Subcutaneous abdominal adipose tissue (tissue), 5 donors: ENCODE results near the gene POT1.

ENCODE experiments used
- H3K27ac ChIP-seq: one replicate; pipeline ENCODE4 v1.7.0; 2013; ENCODE audit warnings: low read depth, mild to moderate bottlenecking, inconsistent platforms, low read length, moderate library complexity
- H3K27me3 ChIP-seq, 5 donors: one replicate each; pipeline ENCODE4 v1.7.0; 2013; ENCODE audit warnings: low read length in 5 of 5, inconsistent platforms in 1 of 5; ENCODE audit not compliant: control insufficient read depth in 5 of 5, insufficient read depth in 4 of 5
- H3K36me3 ChIP-seq, 5 donors: one replicate each; pipeline ENCODE4 v1.7.0; 2013; ENCODE audit warnings: low read length in 5 of 5; ENCODE audit not compliant: control insufficient read depth in 5 of 5, insufficient read depth in 5 of 5
- H3K4me1 ChIP-seq, 5 donors: one replicate each; pipeline ENCODE4 v1.7.0; 2013; ENCODE audit warnings: low read length in 5 of 5, mild to moderate bottlenecking in 3 of 5, moderate library complexity in 1 of 5; ENCODE audit not compliant: control insufficient read depth in 5 of 5, insufficient read depth in 5 of 5
- H3K4me3 ChIP-seq, 5 donors: one replicate each; pipeline ENCODE4 v1.7.0; 2013; ENCODE audit warnings: low read length in 5 of 5, low read depth in 1 of 5
- H3K9ac ChIP-seq, 5 donors: one replicate each; pipeline ENCODE4 v1.7.0; 2013; ENCODE audit warnings: low read length in 5 of 5, mild to moderate bottlenecking in 4 of 5, moderate library complexity in 3 of 5
- H3K9me3 ChIP-seq, 5 donors: one replicate each; pipeline ENCODE4 v1.7.0; 2013; ENCODE audit warnings: low read length in 5 of 5; ENCODE audit not compliant: control insufficient read depth in 5 of 5
- donor health status: healthy.
- donor health status: healthy.
- donor health status: healthy.
- donor health status: healthy.
- donor health status: healthy.

POT1 gene

GRCh38 chr7:124881981-124882380 is 47.6 kb downstream of the POT1 start:
- Histone ChIP-seq H3K27me3 (no peaks in the 10 kb centered on the region), H3K27ac (no peak overlapping the region)

GRCh38 chr7:124879771-124880170 is 49.9 kb downstream of the POT1 start:
- Histone ChIP-seq H3K27ac (no peak overlapping the region), H3K36me3 (no peaks in the 10 kb centered on the region), H3K9ac (no peak overlapping the region), H3K27me3 (no peaks in the 10 kb centered on the region), H3K4me3 (no peak overlapping the region), H3K4me1 (no peaks in the 10 kb centered on the region), H3K9me3 (no peaks in the 10 kb centered on the region)

More at GRCh38 chr7:124881981-124882380, 47.6 kb downstream of the POT1 start:
- Histone ChIP-seq H3K9me3 (no peaks in the 10 kb centered on the region), H3K36me3 (no peaks in the 10 kb centered on the region), H3K4me3 (no peak overlapping the region), H3K9ac (no peak overlapping the region), H3K4me1 (no peaks in the 10 kb centered on the region)

- Histone ChIP-seq H3K9ac (no peak overlapping the region), H3K4me1 (no peaks in the 10 kb centered on the region), H3K27ac (no peak overlapping the region), H3K36me3 (no peaks in the 10 kb centered on the region), H3K4me3 (no peak overlapping the region), H3K27me3 (no peaks in the 10 kb centered on the region), H3K9me3 (no peaks in the 10 kb centered on the region)
Observed at GRCh38 chr7:124879103-124879502, 50.5 kb downstream of the POT1 start.

DNA sequence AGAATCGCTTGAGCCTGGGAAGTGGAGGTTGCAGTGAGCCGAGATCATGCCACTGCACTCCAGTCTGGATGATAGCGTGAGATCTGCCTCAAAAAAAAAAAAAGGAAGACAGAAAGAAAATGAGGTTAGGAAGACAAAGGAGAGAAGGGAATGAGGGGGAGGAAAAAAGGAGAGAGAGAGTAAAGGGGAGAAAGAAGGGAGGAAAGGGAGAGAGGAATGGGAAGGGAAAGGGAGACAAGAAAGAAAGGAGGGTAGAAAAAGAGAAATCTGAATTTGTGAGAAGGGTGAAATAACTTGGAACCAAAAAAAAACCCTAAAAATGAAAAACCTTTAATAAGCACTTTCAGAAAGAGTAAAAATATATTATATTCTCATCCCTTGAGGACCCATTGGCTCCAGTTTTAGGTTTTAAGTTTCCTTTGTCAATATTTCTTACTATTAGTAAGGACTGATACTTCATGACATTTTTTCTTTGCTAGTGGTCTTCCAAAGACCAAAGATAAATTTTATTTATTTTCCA is 54.9 kb downstream of the POT1 start:
- H3K9ac ChIP-seq: no peak overlapping the region
- H3K4me3 ChIP-seq: no peak overlapping the region
- H3K27me3 ChIP-seq: no peaks in the 10 kb centered on the region
- peaks cover 0 to 5% (median 0%) of the 10 kb centered on the region in 5 donors for H3K36me3 ChIP-seq
- no peaks in the 10 kb centered on the region for H3K4me1 ChIP-seq
- no peak overlapping the region for H3K27ac ChIP-seq
- no peaks in the 10 kb centered on the region for H3K9me3 ChIP-seq

DNA sequence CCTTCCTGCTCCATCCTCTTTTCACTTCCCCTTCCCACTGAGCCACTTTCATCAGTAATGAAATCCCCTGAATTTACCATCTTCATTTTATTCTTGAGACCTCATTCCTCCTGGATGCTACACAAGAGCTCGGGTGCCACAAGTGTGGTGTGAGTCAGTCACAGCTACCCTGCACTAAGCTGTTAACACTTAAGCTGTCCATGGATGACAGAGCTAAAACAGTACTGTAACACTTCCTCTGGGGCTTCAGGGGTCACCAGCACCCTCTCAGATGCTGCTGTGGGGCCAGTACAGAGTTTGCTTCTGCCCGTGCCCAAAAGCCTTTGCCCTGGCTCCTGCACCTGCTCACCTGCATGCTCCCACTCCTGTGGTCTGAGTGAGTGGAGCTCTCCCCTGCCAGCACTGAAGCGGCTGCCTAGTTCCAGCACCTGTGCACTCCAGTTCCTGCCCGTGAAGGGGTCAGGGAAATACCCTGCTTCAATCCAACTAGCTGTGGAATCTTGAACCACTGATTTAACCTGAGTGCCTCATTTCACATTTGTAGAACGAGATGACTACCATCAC is 71.9 kb downstream of the POT1 start:
- Histone ChIP-seq H3K9ac (no peak overlapping the region), H3K4me3 (no peak overlapping the region), H3K36me3 (peaks cover 6 to 15% (median 14%) of the 10 kb centered on the region in 5 donors), H3K4me1 (no peaks in the 10 kb centered on the region), H3K27me3 (no peaks in the 10 kb centered on the region), H3K9me3 (no peaks in the 10 kb centered on the region), H3K27ac (no peak overlapping the region)

GRCh38 chr7:124856299-124856888 is 73.2 kb downstream of the POT1 start:
- H3K36me3 ChIP-seq: peaks cover 3 to 13% (median 9%) of the 10 kb centered on the region in 5 donors
- no peak overlapping the region for H3K9ac ChIP-seq
- H3K4me3 ChIP-seq: no peak overlapping the region
- no peak overlapping the region for H3K27ac ChIP-seq
- H3K9me3 ChIP-seq: no peaks in the 10 kb centered on the region
- H3K4me1 ChIP-seq: no peaks in the 10 kb centered on the region
- no peaks in the 10 kb centered on the region for H3K27me3 ChIP-seq

GRCh38 chr7:124843336-124843735 is 86.3 kb downstream of the POT1 start:
- Histone ChIP-seq H3K9me3 (no peaks in the 10 kb centered on the region), H3K27me3 (no peaks in the 10 kb centered on the region), H3K4me3 (no peak overlapping the region), H3K9ac (no peak overlapping the region), H3K4me1 (no peaks in the 10 kb centered on the region), H3K36me3 (peaks cover 7 to 21% (median 16%) of the 10 kb centered on the region in 5 donors), H3K27ac (no peak overlapping the region)

GRCh38 chr7:124840435-124840834 is 89.2 kb downstream of the POT1 start:
- no peak overlapping the region for H3K27ac ChIP-seq
- no peaks in the 10 kb centered on the region for H3K27me3 ChIP-seq
- no peaks in the 10 kb centered on the region for H3K9me3 ChIP-seq
- H3K4me1 ChIP-seq: no peaks in the 10 kb centered on the region
- peaks cover 0 to 7% (median 0%) of the 10 kb centered on the region in 5 donors for H3K36me3 ChIP-seq
- no peak overlapping the region for H3K4me3 ChIP-seq
- no peak overlapping the region for H3K9ac ChIP-seq

DNA sequence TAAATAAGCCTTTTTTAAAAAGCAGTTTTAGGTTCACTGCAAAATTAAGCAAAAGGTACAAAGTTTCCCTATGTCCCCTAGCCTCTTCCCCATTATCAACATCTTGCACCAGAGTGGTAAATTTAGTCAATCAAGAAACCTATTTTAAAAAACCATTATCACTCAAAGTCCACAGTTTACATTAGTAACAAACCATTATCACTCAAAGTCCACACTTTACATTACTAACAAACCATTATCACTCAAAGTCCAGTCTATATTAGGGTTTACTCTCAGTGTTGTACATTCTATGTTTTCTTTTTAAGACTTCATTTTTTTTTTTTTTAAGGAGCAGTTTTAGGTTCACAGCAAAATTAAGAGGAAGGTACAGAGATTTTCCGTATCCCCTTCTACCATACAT is 89.9 kb downstream of the POT1 start:
- Histone ChIP-seq H3K27me3 (no peaks in the 10 kb centered on the region), H3K4me1 (no peaks in the 10 kb centered on the region), H3K9ac (no peak overlapping the region), H3K4me3 (no peak overlapping the region), H3K36me3 (peaks cover 0 to 8% (median 4%) of the 10 kb centered on the region in 5 donors), H3K27ac (no peak overlapping the region), H3K9me3 (no peaks in the 10 kb centered on the region)

- Histone ChIP-seq H3K27ac (no peak overlapping the region), H3K9me3 (no peaks in the 10 kb centered on the region), H3K4me3 (no peak overlapping the region)
Observed at GRCh38 chr7:124836173-124836572, 93.5 kb downstream of the POT1 start.

More at GRCh38 chr7:124836173-124836572, 93.5 kb downstream of the POT1 start:
- no peaks in the 10 kb centered on the region for H3K4me1 ChIP-seq
- H3K9ac ChIP-seq: no peak overlapping the region
- H3K27me3 ChIP-seq: no peaks in the 10 kb centered on the region
- H3K36me3 ChIP-seq: peaks cover 0 to 6% (median 2%) of the 10 kb centered on the region in 5 donors
